Measurements from ENCODE around the gene CASS4. TPM values are rescaled to one million over a fixed set of nuclear protein-coding genes. Genes with fewer than 3 reads are reported as not detected.
A peak's percentile ranks its signal among the peaks of the same experiment; 100 is the strongest.

CASS4 gene
- total and polyA plus RNA-seq, 9 of the 15 experiments (the other 6 are each of a cell fraction or from before 2014, with no cell fraction given) = 8.1 to 53.8 (median 26.7) TPM

DNA sequence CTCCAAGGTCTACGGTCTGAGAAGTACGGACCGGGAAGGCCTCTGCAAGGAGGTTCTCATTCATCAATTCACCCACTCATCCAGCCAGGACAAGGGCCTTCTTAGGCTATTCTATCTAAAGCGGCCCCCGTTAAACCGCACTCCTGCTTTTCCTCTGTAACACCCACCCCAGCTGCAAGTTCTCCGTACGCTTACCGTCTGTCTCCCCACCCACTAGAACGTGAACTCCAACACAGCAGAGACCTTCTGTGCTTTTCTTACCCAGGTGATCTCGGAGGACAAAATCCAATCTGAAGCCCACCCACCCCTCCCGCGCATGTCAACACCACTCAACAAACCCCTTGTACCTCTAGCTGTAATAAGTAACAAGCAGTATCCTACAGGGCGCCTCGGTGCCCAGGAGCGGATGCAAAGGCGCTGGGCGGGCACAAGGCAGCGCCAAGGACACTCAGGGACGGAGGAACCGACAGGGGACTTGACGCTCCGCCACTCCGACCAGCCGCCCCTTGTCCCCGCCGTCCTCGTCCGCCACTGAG, 20.4 kb upstream of the CASS4 start (continued):
- TF ChIP-seq MAZ (CRISPR knock-in tag; conservative IDR thresholded peaks at IDR 0.05 in 1 of 2, IDR thresholded peaks at IDR 0.05 in 1 of 2) (no peak), ZNF436 (CRISPR knock-in tag; IDR thresholded peaks at IDR 0.05) (no peak), AFF4 (CRISPR knock-in tag; IDR thresholded peaks at IDR 0.05) (no peak), GABPB1 (CRISPR knock-in tag; IDR thresholded peaks at IDR 0.05) (peak; percentile 26; the same call in 1 of the 2 replicates), ZNF561 (CRISPR knock-in tag; conservative IDR thresholded peaks at IDR 0.05) (no peak), ETV6 (IDR thresholded peaks at IDR 0.05; ENCODE audit: borderline replicate concordance in 1 of 2, low read depth in 2 of 2, low read length in 1 of 2) (no peak), ETV6 (CRISPR knock-in tag; IDR thresholded peaks at IDR 0.05; ENCODE audit: borderline replicate concordance) (0 out of 2 replicates have a peak, but pooled peaks have one; percentile 34), TCF3 (CRISPR knock-in tag; IDR thresholded peaks at IDR 0.05) (no peak), ZNF140 (CRISPR knock-in tag; IDR thresholded peaks at IDR 0.05) (no peak), RBM39 (optimal IDR thresholded peaks at IDR 0.05; ENCODE audit: low read depth, low read length) (no peak)
